ENCODE measurements around the gene AMDHD1.

AMDHD1 gene

DNA sequence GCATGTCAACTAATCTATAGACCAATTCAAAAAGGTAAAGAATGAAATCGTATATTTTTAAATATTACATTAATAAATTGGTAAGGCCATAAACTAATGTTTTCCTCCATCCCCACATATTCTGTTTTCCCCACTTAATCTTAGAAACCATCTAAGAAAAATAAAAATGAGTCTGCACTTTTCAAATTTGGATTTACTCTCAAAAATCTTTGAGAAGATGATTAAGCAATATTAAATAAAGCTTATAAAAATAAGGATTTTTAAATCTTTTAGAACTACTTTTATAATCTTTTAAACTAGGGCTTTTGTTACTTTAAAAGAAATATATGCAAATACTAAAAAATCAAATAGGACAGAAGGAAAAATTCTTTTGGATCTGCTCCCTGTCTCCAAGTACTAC lies 63.6 kb downstream of the AMDHD1 start:
- H3K9me3 ChIP-seq (ENCODE audit: control insufficient read depth in 2 of 2, low read length in 2 of 2): no peaks in the 10 kb centered on the region
- peaks cover 54 to 65% of the 10 kb centered on the region in 2 donors for H3K36me3 ChIP-seq (ENCODE audit: control insufficient read depth in 2 of 2, insufficient read depth in 2 of 2, low read length in 2 of 2)
- no peak overlapping the region for H3K9ac ChIP-seq (ENCODE audit: low read depth in 1 of 2, low read length in 2 of 2)
- H3K27me3 ChIP-seq (ENCODE audit: control insufficient read depth in 2 of 2, insufficient read depth in 2 of 2, low read length in 2 of 2): no peaks in the 10 kb centered on the region
- no peaks in the 10 kb centered on the region for H3K4me1 ChIP-seq (ENCODE audit: control insufficient read depth in 2 of 2, insufficient read depth in 2 of 2, low read length in 2 of 2)
- H3K4me3 ChIP-seq (ENCODE audit: low read length in 2 of 2): no peak overlapping the region
- no peak overlapping the region for H3K27ac ChIP-seq (ENCODE audit: low read depth in 2 of 2, low read length in 2 of 2)

DNA sequence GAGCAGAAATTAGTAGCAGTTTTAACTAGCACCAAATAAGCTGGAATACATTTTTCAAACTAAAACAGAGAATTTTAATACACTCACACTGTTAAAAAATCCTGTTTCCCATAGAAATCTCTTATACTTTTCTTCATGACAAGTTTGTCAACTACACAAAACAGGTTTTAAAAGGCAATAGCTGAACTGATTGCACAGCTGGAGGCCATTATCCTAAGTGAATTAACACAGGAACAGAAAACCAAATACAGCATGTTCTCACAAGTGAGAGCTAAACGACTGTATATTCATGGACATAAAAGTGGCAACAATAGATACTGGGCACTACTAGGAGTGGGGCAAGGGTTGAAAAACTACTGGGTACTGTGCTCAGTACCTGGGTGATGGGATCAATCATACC lies 64.6 kb downstream of the AMDHD1 start:
- no peak overlapping the region for H3K9ac ChIP-seq (ENCODE audit: low read depth in 1 of 2, low read length in 2 of 2)
- no peaks in the 10 kb centered on the region for H3K27me3 ChIP-seq (ENCODE audit: control insufficient read depth in 2 of 2, insufficient read depth in 2 of 2, low read length in 2 of 2)
- no peaks in the 10 kb centered on the region for H3K9me3 ChIP-seq (ENCODE audit: control insufficient read depth in 2 of 2, low read length in 2 of 2)
- H3K4me1 ChIP-seq (ENCODE audit: control insufficient read depth in 2 of 2, insufficient read depth in 2 of 2, low read length in 2 of 2): no peaks in the 10 kb centered on the region
- H3K27ac ChIP-seq (ENCODE audit: low read depth in 2 of 2, low read length in 2 of 2): no peak overlapping the region
- H3K36me3 ChIP-seq (ENCODE audit: control insufficient read depth in 2 of 2, insufficient read depth in 2 of 2, low read length in 2 of 2): peaks cover 60 to 68% of the 10 kb centered on the region in 2 donors
- no peak overlapping the region for H3K4me3 ChIP-seq (ENCODE audit: low read length in 2 of 2)

DNA sequence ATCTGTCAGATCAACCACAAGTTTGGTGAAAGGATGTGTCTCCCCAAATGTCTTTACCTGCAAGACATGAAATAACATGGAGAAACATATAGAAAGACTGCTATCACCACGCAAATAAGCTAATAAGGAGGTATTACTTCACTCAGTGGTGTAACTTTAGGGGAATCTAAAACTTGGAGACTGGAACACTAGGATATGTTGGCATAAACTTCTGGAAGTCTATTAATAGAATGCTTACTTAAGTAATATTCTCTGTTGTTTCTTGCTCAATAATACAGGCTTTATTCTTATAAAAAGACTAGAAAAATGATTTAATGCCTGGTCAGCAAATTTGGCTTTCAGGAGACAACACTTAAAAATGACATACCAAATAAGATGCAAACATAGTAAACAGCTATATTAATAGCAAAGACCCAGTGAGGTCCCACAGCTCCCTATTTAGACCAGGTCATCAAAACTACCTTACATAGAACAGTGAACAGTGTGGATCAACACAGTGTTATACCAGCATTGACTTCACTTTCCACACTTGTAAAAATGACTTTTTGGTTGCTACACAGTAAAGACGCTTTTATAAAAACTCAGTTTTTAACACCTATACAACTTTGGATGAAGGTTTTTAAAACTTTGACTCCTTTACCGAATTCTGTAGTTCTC lies 71.9 kb downstream of the AMDHD1 start:
- Histone ChIP-seq H3K9ac (ENCODE audit: low read depth in 1 of 2, low read length in 2 of 2) (no peak overlapping the region), H3K4me3 (ENCODE audit: low read length in 2 of 2) (no peak overlapping the region), H3K4me1 (ENCODE audit: control insufficient read depth in 2 of 2, insufficient read depth in 2 of 2, low read length in 2 of 2) (no peaks in the 10 kb centered on the region), H3K9me3 (ENCODE audit: control insufficient read depth in 2 of 2, low read length in 2 of 2) (no peaks in the 10 kb centered on the region), H3K36me3 (ENCODE audit: control insufficient read depth in 2 of 2, insufficient read depth in 2 of 2, low read length in 2 of 2) (peaks cover 44 to 47% of the 10 kb centered on the region in 2 donors), H3K27me3 (ENCODE audit: control insufficient read depth in 2 of 2, insufficient read depth in 2 of 2, low read length in 2 of 2) (no peaks in the 10 kb centered on the region), H3K27ac (ENCODE audit: low read depth in 2 of 2, low read length in 2 of 2) (no peak overlapping the region)

DNA sequence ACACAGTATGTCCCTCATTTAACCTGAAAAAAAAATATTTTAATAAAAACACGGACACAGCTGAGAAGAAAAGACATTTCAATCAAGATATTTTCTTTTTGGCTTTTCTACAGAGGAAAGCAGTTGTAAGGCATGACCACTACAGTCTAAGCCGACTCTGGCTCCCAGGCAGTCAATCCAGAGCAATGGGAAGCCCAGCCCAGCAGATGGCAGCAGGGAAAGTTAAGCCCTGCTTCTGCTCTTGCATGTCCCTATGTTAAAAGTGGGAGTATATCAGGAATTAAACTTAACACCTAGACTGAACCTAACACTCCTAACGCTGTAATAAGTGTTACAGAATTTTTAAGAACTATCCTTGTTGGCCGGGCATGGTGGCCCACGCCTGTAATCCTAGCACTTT lies 72.5 kb downstream of the AMDHD1 start:
- no peak overlapping the region for H3K27ac ChIP-seq (ENCODE audit: low read depth in 2 of 2, low read length in 2 of 2)

More for the DNA sequence above, 72.5 kb downstream of the AMDHD1 start:
- Histone ChIP-seq H3K27me3 (ENCODE audit: control insufficient read depth in 2 of 2, insufficient read depth in 2 of 2, low read length in 2 of 2) (no peaks in the 10 kb centered on the region), H3K4me1 (ENCODE audit: control insufficient read depth in 2 of 2, insufficient read depth in 2 of 2, low read length in 2 of 2) (no peaks in the 10 kb centered on the region), H3K9me3 (ENCODE audit: control insufficient read depth in 2 of 2, low read length in 2 of 2) (no peaks in the 10 kb centered on the region), H3K9ac (ENCODE audit: low read depth in 1 of 2, low read length in 2 of 2) (no peak overlapping the region), H3K4me3 (ENCODE audit: low read length in 2 of 2) (no peak overlapping the region), H3K36me3 (ENCODE audit: control insufficient read depth in 2 of 2, insufficient read depth in 2 of 2, low read length in 2 of 2) (peaks cover 38 to 41% of the 10 kb centered on the region in 2 donors)
